Esophagus muscularis mucosa (tissue), 4 donors: Measurements from ENCODE around the gene MEG3. TPM values are rescaled to one million over a fixed set of nuclear protein-coding genes. Genes with fewer than 3 reads are reported as not detected.

Source experiments
- DNase-seq: peaks from one replicate; pipeline ENCODE4 v3.0.0-alpha.2; 2017; ENCODE audit errors: extremely low spot score
- H3K27ac ChIP-seq, 4 donors: fragments of 200-600 bp; sonication (generic); replicated peaks in 1 of 4; 1 replicate in 3 of 4; 2 replicates in 1 of 4; pipeline ENCODE4 v1.5.1; 2016 to 2019; ENCODE audit warnings: mild to moderate bottlenecking in 1 of 4
- H3K27me3 ChIP-seq, 4 donors: fragments of 200-600 bp; sonication (generic); one replicate each; pipeline versions ENCODE4 v1.5.1 to v1.6.0; 2016 to 2019
- H3K36me3 ChIP-seq, 4 donors: fragments of 200-600 bp; sonication (generic); one replicate each; pipeline ENCODE4 v1.5.1; 2016 to 2019
- H3K4me1 ChIP-seq, 4 donors: fragments of 200-600 bp; sonication (generic); one replicate each; pipeline ENCODE4 v1.5.1; 2016 to 2019
- H3K4me3 ChIP-seq, 4 donors: fragments of 200-600 bp; sonication (generic); 1 replicate in 2 of 4; 2 replicates in 2 of 4; pipeline ENCODE4 v1.5.1; 2016 to 2019; ENCODE audit warnings: mild to moderate bottlenecking in 4 of 4, moderate library complexity in 1 of 4
- H3K9me3 ChIP-seq, 4 donors: fragments of 200-600 bp; sonication (generic); 1 replicate in 3 of 4; 2 replicates in 1 of 4; pipeline ENCODE4 v1.5.1; 2016 to 2019
- CTCF ChIP-seq, 3 experiments: fragments of 200-600 bp in 2 of 3; fragments of 450-650 bp in 1 of 3; sonication (generic) in 2 of 3; IDR thresholded peaks; one replicate each; pipeline ENCODE4 v1.5.1; 2017 to 2019; ENCODE audit warnings: antibody characterized with exemption in 3 of 3, mild to moderate bottlenecking in 2 of 3, moderate library complexity in 1 of 3
- EP300 ChIP-seq: sonication (generic); formaldehyde crosslinking; IDR thresholded peaks from one replicate; pipeline ENCODE4 v1.6.1; 2017; ENCODE audit warnings: antibody characterized with exemption
- POLR2A ChIP-seq: fragments of 450-650 bp; IDR thresholded peaks from one replicate; pipeline ENCODE4 v1.6.1; 2017; ENCODE audit warnings: antibody characterized with exemption, moderate library complexity, mild to moderate bottlenecking, low read depth
- POLR2AphosphoS5 ChIP-seq, 2 donors: sonication (generic); formaldehyde crosslinking; IDR thresholded peaks; one replicate each; pipeline ENCODE4 v1.6.1; 2017; ENCODE audit warnings: antibody characterized with exemption in 2 of 2
- WGBS: methylation state at CpG from one replicate; pipeline ENCODE4 v1.1.5; 2018; 5-methylcytosine and 5-hydroxymethylcytosine counted together
- intact Hi-C: fragments of 100-400 bp; cut with DNase I; formaldehyde crosslinking; loops from one replicate; pipeline ENCODE4 v1.15.1; 2023
- total RNA-seq, 4 donors: library from RNA; depleted of rRNA; stranded (reverse); fragments of >200 nt; gene quantifications; one replicate each; pipeline versions ENCODE4 v1.1.0 to v1.2.1, GENCODE V29; 2016

MEG3 gene
- 10 to 100 TPM in 3 of 4 donors, 1 to 10 TPM in 1; 9.4 to 53.2 (median 22.1) TPM for total RNA-seq

- DNase-seq = no peak
- no peak for TF ChIP-seq EP300
- TF ChIP-seq POLR2A = peak; percentile 57
- TF ChIP-seq CTCF (IDR thresholded peaks at IDR 0.05) = no peak
- peak; percentile 87 to 92 for TF ChIP-seq POLR2AphosphoS5 (IDR thresholded peaks at IDR 0.05)
- Histone ChIP-seq H3K4me3 (peak within 1 kb of the TSS; percentile 37 to 54 (median 43)), H3K27ac (peak within 1 kb of the TSS in 2 of 4 donors; percentile 47 to 53), H3K36me3 (no peaks in the 10 kb centered on the region), H3K4me1 (peaks cover 0 to 12% (median 0%) of the 10 kb centered on the region in 4 donors), H3K27me3 (peaks cover 0 to 61% (median 18%) of the 10 kb centered on the region in 4 donors), H3K9me3 (peaks cover 0 to 14% (median 4%) of the 10 kb centered on the region in 4 donors)
- intact Hi-C loops = no loop called here
- 69% methylated on average over 25 of the region's 39 CpGs for WGBS
Observed at GRCh38 chr14:100825713-100826331, at the start of gene MEG3. MEG3 (plus strand) TSS chr14:100826118.

- no peaks in the 10 kb centered on the region for H3K4me1 ChIP-seq
- DNase-seq = no peak
- H3K36me3 ChIP-seq = no peaks in the 10 kb centered on the region
- H3K27me3 ChIP-seq = peaks cover 0 to 18% (median 0%) of the 10 kb centered on the region in 4 donors
- TF ChIP-seq POLR2AphosphoS5 (IDR thresholded peaks at IDR 0.05) = no peak
- TF ChIP-seq CTCF (IDR thresholded peaks at IDR 0.05) = no peak
- no peak for TF ChIP-seq EP300
- TF ChIP-seq POLR2A = no peak
- intact Hi-C loops = no loop called here
- H3K27ac ChIP-seq = no peak overlapping the region
- peaks cover 0 to 3% (median 0%) of the 10 kb centered on the region in 4 donors for H3K9me3 ChIP-seq
- H3K4me3 ChIP-seq = no peak overlapping the region
- 85% methylated on average over 14 of the region's 14 CpGs for WGBS
Observed at GRCh38 chr14:100776681-100777365, 49.1 kb upstream of the MEG3 start.

- Histone ChIP-seq H3K27ac (no peak overlapping the region), H3K36me3 (no peaks in the 10 kb centered on the region), H3K4me1 (no peaks in the 10 kb centered on the region), H3K27me3 (peaks cover 0 to 18% (median 0%) of the 10 kb centered on the region in 4 donors), H3K9me3 (no peaks in the 10 kb centered on the region), H3K4me3 (no peak overlapping the region)
- no peak for TF ChIP-seq CTCF (IDR thresholded peaks at IDR 0.05)
- no peak for TF ChIP-seq EP300
- TF ChIP-seq POLR2A = no peak
- TF ChIP-seq POLR2AphosphoS5 (IDR thresholded peaks at IDR 0.05) = no peak
- 82% methylated on average over 11 of the region's 11 CpGs for WGBS
- no peak for DNase-seq
- intact Hi-C loops = no loop called here
Observed at GRCh38 chr14:100777366-100777817, 48.5 kb upstream of the MEG3 start.

- DNase-seq = no peak
- intact Hi-C loops = no loop called here
- Histone ChIP-seq H3K27me3 (peaks cover 0 to 18% (median 0%) of the 10 kb centered on the region in 4 donors), H3K36me3 (no peaks in the 10 kb centered on the region), H3K4me3 (no peak overlapping the region), H3K27ac (no peak overlapping the region), H3K4me1 (no peaks in the 10 kb centered on the region), H3K9me3 (no peaks in the 10 kb centered on the region)
- WGBS = 84% methylated on average over 22 of the region's 22 CpGs
- TF ChIP-seq CTCF (IDR thresholded peaks at IDR 0.05) (no peak), POLR2AphosphoS5 (IDR thresholded peaks at IDR 0.05) (no peak), EP300 (no peak), POLR2A (no peak)
Observed at GRCh38 chr14:100777818-100778525, 47.9 kb upstream of the MEG3 start.
